HEK293T (cell line): ENCODE data around the gene ZNF134.

Source experiments
- ELF4 ChIP-seq: fragments of 450-650 bp; IDR thresholded peaks from 2 replicates; pipeline ENCODE4 v1.6.1; 2017; ENCODE audit warnings: antibody characterized with exemption
- FOXA1 ChIP-seq: fragments of 450-650 bp; IDR thresholded peaks from 2 replicates; pipeline ENCODE4 v1.6.1; 2016; ENCODE audit warnings: mild to moderate bottlenecking
- FOXK2 ChIP-seq: fragments of 450-650 bp; IDR thresholded peaks from 2 replicates; pipeline ENCODE4 v1.6.1; 2016; ENCODE audit warnings: mild to moderate bottlenecking
- FOXM1 ChIP-seq: fragments of 450-650 bp; IDR thresholded peaks from 2 replicates; pipeline ENCODE4 v1.6.1; 2017; ENCODE audit warnings: mild to moderate bottlenecking, borderline replicate concordance
- HDGF ChIP-seq: fragments of 450-650 bp; IDR thresholded peaks from 2 replicates; pipeline ENCODE4 v1.6.1; 2017; ENCODE audit warnings: antibody characterized with exemption, borderline replicate concordance
- NFRKB ChIP-seq: fragments of 450-650 bp; IDR thresholded peaks from 2 replicates; pipeline ENCODE4 v1.6.1; 2016; ENCODE audit warnings: mild to moderate bottlenecking, moderate library complexity
- SP1 ChIP-seq: fragments of 450-650 bp; IDR thresholded peaks from 2 replicates; pipeline ENCODE4 v1.6.1; 2017
- ZNF384 ChIP-seq: fragments of 450-650 bp; IDR thresholded peaks from 2 replicates; pipeline ENCODE4 v1.6.1; 2016

GRCh38 chr19:57668635-57669034, 54.6 kb downstream of the ZNF134 start, which contains the start of gene ZSCAN4:
- TF ChIP-seq ELF4, result no peak
- TF ChIP-seq NFRKB, result no peak
- no peak for TF ChIP-seq HDGF
- TF ChIP-seq FOXK2, result no peak
- TF ChIP-seq FOXM1, result no peak
- no peak for TF ChIP-seq SP1
- no peak for TF ChIP-seq ZNF384
- no peak for TF ChIP-seq FOXA1
